HG03521 (cell line): Measurements from ENCODE around the gene FBXL7.

Experiments
- ATAC-seq: cut with Tn5 transposase; IDR thresholded peaks from one replicate; pipeline ENCODE4 v1.9.1; 2021; ENCODE audit warnings: mild to moderate bottlenecking, moderate library complexity; ENCODE audit not compliant: unreplicated experiment

The FBXL7 gene

GRCh38 chr5:15610216-15610615, 110.2 kb downstream of the FBXL7 start:
- no peak for ATAC-seq

- ATAC-seq, result no peak
These were observed 111.0 kb downstream of the FBXL7 start for GRCh38 chr5:15611008-15611407.

DNA sequence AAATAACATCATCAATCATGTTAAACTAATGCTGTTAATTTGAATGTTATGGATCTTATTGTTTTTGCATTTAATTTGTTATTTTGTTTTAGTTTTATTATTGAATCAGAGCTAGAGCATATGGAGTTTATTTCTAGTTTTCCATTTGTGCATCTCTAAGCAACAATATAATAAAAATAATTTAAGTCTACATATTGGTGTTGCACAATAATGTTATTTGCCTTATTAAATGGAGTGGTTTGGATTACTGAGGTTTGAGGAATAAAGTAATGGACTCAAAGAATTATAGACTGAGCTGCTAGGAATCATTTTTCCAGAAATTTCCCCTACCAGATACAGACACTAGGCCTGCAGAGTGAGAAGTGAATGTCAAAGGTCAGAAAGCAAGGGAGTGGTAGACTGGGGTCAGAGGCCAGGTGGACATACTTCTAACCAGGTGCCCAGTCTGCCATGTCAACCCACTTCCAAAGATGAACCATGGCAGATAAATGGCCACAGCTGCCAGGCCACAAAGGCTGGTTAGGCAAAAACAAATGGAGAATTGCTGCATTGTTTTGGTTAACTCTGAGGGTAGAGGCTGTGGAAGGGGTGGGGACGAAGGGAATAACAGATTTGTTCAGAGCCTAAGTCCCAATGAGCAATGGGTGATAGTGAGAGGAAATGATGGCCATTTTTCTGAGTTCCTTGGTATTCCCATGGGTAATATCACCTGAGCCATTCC, 113.1 kb downstream of the FBXL7 start:
- no peak for ATAC-seq

DNA sequence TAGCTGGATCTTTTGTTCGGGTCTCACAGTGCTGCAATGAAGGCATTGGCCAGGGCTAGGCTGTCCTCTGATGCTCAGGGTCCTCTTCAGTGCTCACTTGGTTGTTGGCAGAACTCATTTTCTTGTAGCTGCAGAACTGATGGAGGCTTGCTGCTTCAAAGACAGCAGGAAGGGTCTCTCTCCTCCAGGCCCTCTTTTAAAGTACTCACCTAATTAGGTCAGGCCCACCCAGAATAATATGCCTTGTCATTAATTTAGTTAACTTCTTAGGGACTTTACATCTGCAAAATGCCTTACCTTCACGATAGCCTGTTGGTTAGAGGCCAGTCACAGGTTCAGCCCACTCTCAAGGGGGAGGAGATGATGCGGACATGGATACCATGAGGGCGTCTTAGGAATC, 114.7 kb downstream of the FBXL7 start:
- ATAC-seq, result no peak

- no peak for ATAC-seq
These were observed 115.9 kb downstream of the FBXL7 start for GRCh38 chr5:15615859-15616258.

- no peak for ATAC-seq
These were observed 119.0 kb downstream of the FBXL7 start for GRCh38 chr5:15618938-15619337.

GRCh38 chr5:15620501-15620900, 120.5 kb downstream of the FBXL7 start:
- no peak for ATAC-seq

DNA sequence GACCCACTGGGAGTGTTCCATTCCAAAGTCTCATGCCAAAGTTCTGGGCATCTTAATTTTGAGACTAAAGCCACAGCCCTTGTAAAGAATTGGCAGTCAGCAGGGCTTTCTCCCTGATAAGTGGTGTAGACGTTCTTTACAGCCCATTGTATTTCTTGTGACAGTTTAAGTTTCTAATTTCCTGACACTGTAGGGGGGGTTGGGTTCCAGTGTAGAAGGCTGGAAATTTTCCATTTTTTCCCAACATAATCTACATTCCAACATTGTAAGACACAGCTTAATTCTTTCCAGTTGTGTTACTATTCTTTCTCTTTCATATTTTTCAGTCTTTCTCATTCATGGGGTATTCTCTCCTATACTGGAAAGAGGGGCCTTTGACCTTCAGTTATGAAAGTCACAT, 121.1 kb downstream of the FBXL7 start:
- ATAC-seq, result no peak

DNA sequence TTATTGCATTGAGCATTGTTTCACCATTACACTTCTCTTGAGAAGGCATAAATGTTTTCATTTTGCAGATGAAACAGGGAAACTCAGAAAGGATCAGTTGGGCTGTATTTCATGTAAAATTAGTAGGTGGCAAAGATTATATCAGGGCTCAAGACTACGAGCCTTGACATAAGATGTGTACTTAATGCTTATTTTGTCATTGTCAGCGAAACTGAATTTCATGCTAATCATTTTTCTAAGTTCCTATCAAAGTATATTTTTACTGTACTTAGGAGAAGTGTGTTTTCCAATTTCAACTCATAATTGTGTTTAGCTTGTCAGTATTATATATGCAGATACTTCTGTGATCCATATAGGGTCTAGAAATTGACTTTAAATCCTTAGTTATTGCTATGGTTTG, 123.8 kb downstream of the FBXL7 start:
- no peak for ATAC-seq

DNA sequence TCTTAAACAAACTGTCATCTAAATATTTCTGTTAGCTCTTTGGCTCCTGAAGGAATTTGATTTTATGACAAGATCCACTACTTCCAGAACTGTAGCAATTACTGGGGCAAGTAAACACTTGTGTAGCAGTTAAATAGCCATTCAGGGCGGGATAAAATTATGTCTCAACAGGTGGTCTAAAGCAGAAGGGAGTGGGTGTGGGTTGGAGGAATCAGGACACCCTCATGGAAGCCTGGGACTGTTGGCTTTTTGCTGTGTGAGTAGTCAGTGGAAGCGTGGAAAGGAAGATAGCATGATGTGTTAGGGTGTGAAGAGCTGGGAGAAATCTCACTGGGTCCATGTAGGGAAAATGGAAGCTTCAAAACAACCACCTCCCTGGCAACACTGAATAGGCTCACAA, 127.1 kb downstream of the FBXL7 start:
- ATAC-seq, result no peak

DNA sequence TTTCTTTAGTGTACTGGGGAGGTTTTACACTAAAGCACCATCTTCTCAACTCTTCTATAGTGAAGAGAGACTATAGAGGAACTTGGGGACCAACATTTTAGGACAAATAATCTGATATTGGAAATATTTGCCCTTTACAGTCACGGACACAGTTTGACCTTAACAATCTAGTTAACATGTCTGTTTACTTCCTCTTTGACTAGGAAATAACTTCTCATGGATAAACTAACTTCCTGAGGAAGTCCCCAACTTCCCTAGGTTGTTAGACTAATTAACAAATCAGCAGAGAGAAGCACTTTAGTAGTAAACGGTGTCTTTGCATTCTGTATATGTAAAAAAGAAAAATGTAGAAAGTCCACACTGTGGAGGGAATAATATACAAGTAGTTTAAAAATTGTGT, 127.7 kb downstream of the FBXL7 start:
- ATAC-seq, result no peak

DNA sequence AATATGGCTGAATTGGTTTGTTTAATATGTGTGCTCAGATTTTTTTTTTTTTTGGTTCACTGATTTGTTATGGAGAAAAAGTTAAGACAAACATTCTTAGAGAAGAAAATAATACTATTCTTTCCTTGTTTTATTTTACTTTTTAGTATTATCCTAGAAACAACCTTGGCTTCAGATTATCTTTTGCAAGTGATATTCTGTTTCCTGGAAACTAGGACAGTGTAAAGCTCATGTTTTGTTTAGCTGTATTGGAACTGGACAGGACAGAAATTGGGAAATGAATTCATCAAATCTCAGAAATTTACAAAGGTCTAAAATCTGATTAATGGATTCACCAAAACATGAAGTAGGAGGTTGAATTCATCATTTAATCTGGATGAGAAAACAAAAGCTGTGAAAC, 130.5 kb downstream of the FBXL7 start:
- no peak for ATAC-seq

DNA sequence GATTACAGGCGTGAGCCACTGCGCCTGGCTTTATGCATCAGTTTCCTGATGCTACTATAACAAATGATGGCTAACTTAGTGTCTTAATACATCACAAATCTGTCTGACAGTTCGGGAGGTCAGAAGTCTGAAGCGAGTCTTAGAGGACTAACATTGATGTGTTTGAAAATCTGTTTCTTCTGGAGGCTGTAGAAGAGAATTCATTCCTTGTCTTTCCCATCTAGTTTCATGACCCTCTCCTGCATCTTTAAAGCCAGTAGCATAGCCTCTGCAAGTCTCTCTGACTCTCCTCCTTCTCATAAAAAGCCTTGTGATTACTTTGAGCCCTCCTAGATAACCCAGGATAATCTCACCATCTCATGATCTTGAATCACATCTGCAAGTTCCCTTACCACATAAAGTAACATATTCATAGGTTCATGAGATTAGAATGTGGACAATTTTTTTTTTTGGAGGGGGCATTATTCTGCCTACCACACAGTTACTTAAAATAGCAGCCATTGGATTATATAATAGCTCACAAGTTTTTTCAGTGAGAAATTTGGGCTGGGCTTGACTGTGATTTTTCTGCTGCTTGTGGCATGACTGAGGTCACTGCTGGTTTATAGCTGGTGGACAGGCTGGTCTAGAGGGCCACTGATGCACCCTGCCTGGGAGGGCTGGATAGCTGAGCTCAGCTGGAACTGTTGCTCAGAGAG, 134.8 kb downstream of the FBXL7 start:
- ATAC-seq, result no peak

GRCh38 chr5:15635289-15635616, 135.3 kb downstream of the FBXL7 start:
- no peak for ATAC-seq

GRCh38 chr5:15637345-15637744, 137.4 kb downstream of the FBXL7 start:
- no peak for ATAC-seq

GRCh38 chr5:15637886-15638285, 137.9 kb downstream of the FBXL7 start:
- ATAC-seq, result no peak

GRCh38 chr5:15638296-15638695, 138.3 kb downstream of the FBXL7 start:
- no peak for ATAC-seq

GRCh38 chr5:15639288-15639687, 139.3 kb downstream of the FBXL7 start:
- no peak for ATAC-seq

DNA sequence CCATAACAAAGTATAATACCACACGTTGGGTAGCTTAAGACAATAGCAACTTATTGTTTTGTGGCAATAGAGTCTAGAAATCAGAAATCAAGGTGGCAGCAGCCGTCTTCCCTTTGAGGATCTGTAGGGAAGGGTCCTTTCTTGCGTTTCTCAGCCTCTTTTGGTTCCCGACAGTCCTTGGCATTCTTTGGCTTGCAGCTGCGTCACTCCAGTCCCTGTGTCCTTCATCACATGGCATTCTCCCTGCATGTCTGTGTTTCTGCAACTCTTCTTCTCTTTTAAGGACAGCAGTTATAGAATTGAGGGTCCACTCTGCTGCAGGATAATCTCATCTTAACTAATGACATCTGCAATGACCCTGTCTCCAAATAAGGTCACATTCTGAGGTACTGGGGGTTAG, 140.1 kb downstream of the FBXL7 start:
- ATAC-seq, result no peak

DNA sequence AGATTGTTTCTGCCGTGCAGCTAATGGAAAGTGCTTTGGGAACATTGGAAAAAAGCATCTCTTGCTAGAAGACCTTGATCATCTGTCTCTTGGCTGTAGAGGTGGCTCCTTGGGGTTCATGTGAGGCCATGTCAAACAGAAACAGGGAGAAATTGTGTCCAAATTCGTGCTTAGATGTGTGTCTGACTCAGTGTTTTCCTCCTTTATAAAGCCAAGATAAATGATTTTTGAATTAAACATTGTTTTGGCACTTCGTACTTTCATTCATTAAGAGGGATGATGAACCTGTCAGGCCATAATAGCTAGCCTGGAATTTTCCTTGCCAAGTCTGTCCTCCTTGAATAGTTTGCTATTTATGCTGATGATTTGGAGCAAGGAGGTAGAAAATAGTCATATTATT, 143.8 kb downstream of the FBXL7 start:
- ATAC-seq, result no peak

- no peak for ATAC-seq
These were observed 145.6 kb downstream of the FBXL7 start for GRCh38 chr5:15645381-15646160.

GRCh38 chr5:15646371-15646770, 146.4 kb downstream of the FBXL7 start:
- no peak for ATAC-seq
